Right lobe of liver (tissue), 4 donors: ENCODE data around the gene CAMK4.

ENCODE experiments used
- POLR2A ChIP-seq: fragments of 450-650 bp; IDR thresholded peaks from one replicate; pipeline ENCODE4 v1.6.1; 2017; ENCODE audit warnings: antibody characterized with exemption, mild to moderate bottlenecking
- TF ChIP-seq, protein P1 (sequence below), 4 donors: fragments of 200-600 bp in 3 of 4; fragments of 450-650 bp in 1 of 4; IDR thresholded peaks; one replicate each; pipeline versions ENCODE4 v1.5.1 to v1.8.0; 2016 to 2022; ENCODE audit warnings: antibody characterized with exemption in 4 of 4, mild to moderate bottlenecking in 2 of 4
- donor health status: DM: no; HTN: no; CAD: no.
- donor health status: DM: no; HTN: no; CAD: no.
- donor health status: DM: no; HTN: yes; CAD: no.

- TF ChIP-seq, protein P1, sequence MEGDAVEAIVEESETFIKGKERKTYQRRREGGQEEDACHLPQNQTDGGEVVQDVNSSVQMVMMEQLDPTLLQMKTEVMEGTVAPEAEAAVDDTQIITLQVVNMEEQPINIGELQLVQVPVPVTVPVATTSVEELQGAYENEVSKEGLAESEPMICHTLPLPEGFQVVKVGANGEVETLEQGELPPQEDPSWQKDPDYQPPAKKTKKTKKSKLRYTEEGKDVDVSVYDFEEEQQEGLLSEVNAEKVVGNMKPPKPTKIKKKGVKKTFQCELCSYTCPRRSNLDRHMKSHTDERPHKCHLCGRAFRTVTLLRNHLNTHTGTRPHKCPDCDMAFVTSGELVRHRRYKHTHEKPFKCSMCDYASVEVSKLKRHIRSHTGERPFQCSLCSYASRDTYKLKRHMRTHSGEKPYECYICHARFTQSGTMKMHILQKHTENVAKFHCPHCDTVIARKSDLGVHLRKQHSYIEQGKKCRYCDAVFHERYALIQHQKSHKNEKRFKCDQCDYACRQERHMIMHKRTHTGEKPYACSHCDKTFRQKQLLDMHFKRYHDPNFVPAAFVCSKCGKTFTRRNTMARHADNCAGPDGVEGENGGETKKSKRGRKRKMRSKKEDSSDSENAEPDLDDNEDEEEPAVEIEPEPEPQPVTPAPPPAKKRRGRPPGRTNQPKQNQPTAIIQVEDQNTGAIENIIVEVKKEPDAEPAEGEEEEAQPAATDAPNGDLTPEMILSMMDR (IDR thresholded peaks at IDR 0.05), result no peak
- TF ChIP-seq POLR2A, result no peak
These were observed 22.5 kb upstream of the CAMK4 start for GRCh38 chr5:111201705-111202104.
